ENCODE results near the gene PFDN2. TPM values are rescaled to one million over a fixed set of nuclear protein-coding genes. Genes with fewer than 3 reads are reported as not detected.
A peak's percentile ranks its signal among the peaks of the same experiment; 100 is the strongest.

The PFDN2 gene
- total RNA-seq, 4 donors from 2014 or later, result 23.8 to 58.2 (median 30.3) TPM

DNA sequence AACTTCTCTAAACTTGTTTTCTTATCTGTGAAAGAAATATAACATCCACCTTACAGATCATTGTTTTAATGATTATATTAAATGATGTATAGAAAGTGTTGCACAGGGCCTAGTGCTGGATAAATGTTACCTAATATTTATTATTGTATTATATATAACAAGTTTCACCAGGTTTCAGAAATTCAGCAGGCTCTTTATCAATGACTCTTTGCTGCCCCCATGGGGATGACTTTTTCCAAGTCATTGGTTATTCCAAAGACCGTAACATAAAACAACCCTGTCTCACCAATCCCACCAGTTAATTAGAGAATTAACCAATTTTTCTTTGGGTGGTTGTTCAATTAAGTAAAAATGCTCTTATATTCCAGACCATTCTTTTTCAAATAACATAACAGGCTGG, 21.9 kb upstream of the PFDN2 start:
- H3K36me3 ChIP-seq, result no peaks in the 10 kb centered on the region
- no peak for TF ChIP-seq POLR2A (IDR thresholded peaks at IDR 0.05)
- TF ChIP-seq, protein P1, sequence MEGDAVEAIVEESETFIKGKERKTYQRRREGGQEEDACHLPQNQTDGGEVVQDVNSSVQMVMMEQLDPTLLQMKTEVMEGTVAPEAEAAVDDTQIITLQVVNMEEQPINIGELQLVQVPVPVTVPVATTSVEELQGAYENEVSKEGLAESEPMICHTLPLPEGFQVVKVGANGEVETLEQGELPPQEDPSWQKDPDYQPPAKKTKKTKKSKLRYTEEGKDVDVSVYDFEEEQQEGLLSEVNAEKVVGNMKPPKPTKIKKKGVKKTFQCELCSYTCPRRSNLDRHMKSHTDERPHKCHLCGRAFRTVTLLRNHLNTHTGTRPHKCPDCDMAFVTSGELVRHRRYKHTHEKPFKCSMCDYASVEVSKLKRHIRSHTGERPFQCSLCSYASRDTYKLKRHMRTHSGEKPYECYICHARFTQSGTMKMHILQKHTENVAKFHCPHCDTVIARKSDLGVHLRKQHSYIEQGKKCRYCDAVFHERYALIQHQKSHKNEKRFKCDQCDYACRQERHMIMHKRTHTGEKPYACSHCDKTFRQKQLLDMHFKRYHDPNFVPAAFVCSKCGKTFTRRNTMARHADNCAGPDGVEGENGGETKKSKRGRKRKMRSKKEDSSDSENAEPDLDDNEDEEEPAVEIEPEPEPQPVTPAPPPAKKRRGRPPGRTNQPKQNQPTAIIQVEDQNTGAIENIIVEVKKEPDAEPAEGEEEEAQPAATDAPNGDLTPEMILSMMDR (IDR thresholded peaks at IDR 0.05), result peak in 3 of 6 experiments; percentile 33 to 60 (median 48)
- H3K27ac ChIP-seq, result no peak overlapping the region
- no peak overlapping the region for H3K4me3 ChIP-seq (replicated peaks in 1 of 3)
- intact Hi-C loops (cut with DNase I), result no loop called here
- no peaks in the 10 kb centered on the region for H3K9me3 ChIP-seq
- no peaks in the 10 kb centered on the region for H3K27me3 ChIP-seq
- 42 to 59% methylated on average over 1 of the region's 1 CpG for WGBS, 2 donors
- no peak for DNase-seq
- H3K4me1 ChIP-seq, result no peaks in the 10 kb centered on the region

DNA sequence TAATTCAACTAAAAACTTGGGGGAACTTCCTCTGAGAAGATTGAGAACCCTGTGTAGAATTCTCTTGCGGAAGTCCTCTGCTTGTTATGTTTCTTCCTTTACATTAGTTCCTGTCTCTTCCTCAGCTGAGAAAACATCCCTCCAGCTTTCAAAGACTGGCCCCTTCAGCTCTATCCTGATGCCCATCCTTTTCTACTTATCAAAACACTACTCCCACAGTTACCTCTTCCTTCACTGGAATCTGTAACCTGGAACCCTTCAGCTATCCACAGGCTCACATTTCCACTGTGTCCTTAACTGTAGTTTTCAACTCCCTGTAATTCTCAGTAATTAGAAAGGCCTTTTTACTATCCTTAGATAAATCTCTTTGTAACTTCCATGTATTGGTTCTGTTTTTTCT, 20.6 kb upstream of the PFDN2 start:
- H3K27ac ChIP-seq, result no peak overlapping the region
- 71 to 87% methylated on average over 1 of the region's 1 CpG for WGBS, 2 donors

DNA sequence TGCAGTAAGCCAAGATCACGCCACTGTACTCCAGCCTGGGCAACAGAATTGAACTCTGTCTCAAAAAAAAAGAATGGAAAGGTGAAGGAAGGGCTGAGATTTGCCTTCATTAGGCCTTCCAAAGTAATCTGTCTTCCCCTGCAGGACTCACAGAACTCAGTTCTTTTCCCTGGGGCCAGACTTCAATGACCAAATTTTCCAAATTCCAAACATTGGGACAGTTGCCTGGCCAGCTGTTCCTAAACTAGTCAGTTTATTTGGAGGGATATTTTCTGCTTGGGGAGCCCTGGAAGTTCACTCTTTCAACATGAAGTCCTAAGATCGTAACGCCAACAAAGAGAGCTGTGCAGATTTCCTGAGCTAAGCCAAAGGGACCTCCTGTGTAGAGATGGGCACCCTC, 20.0 kb upstream of the PFDN2 start:
- Histone ChIP-seq H3K27ac (no peak overlapping the region), H3K36me3 (no peaks in the 10 kb centered on the region), H3K4me1 (peaks cover 9 to 10% of the 10 kb centered on the region in 2 donors), H3K4me3 (replicated peaks in 1 of 3) (no peak overlapping the region), H3K27me3 (no peaks in the 10 kb centered on the region), H3K9me3 (no peaks in the 10 kb centered on the region)
- 73 to 75% methylated on average over 3 of the region's 3 CpGs for WGBS, 2 donors
- TF ChIP-seq, protein P1 (IDR thresholded peaks at IDR 0.05), result no peak
- no peak for TF ChIP-seq POLR2A (IDR thresholded peaks at IDR 0.05)
- intact Hi-C loops (cut with DNase I), result no loop called here
- DNase-seq, result no peak

More for the DNA sequence above, 20.6 kb upstream of the PFDN2 start:
- H3K9me3 ChIP-seq, result no peaks in the 10 kb centered on the region
- no peak overlapping the region for H3K4me3 ChIP-seq (replicated peaks in 1 of 3)
- H3K36me3 ChIP-seq, result no peaks in the 10 kb centered on the region
- intact Hi-C loops (cut with DNase I), result no loop called here
- H3K27me3 ChIP-seq, result no peaks in the 10 kb centered on the region
- no peak for TF ChIP-seq POLR2A (IDR thresholded peaks at IDR 0.05)
- TF ChIP-seq, protein P1 (IDR thresholded peaks at IDR 0.05), result no peak
- DNase-seq, result no peak
- peaks cover 8 to 10% of the 10 kb centered on the region in 2 donors for H3K4me1 ChIP-seq

DNA sequence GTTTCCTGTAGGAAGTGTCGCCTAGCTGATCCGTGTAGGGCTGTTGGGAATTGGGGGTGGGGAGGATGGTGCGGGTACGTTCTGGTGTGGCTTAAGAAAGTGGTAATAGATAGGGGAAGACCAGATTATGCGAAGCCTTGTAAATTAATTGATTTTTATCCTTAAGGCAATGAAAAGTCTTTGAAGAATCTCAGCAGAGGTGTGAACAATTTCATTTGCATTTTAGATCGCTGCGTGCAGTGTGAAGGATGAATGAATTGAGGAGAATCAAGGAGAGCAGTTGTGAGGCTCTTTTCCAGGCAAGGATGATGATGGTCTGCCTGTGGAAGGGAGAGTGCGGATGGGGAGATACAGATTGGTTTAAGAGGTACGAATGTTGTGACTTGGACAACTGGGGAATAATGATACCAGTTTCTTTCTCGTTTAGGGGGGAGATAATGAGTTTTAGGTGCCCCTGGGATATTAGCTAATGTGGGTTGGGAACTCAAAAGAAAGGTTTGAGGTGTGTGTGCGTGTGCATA, 15.4 kb upstream of the PFDN2 start:
- no peaks in the 10 kb centered on the region for H3K9me3 ChIP-seq
- H3K4me3 ChIP-seq (replicated peaks in 1 of 3), result peak overlapping the region; percentile 55 to 82 (median 72)
- TF ChIP-seq, protein P1 (IDR thresholded peaks at IDR 0.05), result no peak
- TF ChIP-seq POLR2A (IDR thresholded peaks at IDR 0.05), result no peak
- DNase-seq, result no peak
- 4 to 7% methylated on average over 11 of the region's 11 CpGs for WGBS, 2 donors
- no peaks in the 10 kb centered on the region for H3K27me3 ChIP-seq
- H3K4me1 ChIP-seq, result peaks cover 20 to 28% of the 10 kb centered on the region in 2 donors
- H3K27ac ChIP-seq, result peak overlapping the region; percentile 86 to 98 (median 89)
- peaks cover 4 to 5% of the 10 kb centered on the region in 2 donors for H3K36me3 ChIP-seq
- intact Hi-C loops (cut with DNase I), result no loop called here

DNA sequence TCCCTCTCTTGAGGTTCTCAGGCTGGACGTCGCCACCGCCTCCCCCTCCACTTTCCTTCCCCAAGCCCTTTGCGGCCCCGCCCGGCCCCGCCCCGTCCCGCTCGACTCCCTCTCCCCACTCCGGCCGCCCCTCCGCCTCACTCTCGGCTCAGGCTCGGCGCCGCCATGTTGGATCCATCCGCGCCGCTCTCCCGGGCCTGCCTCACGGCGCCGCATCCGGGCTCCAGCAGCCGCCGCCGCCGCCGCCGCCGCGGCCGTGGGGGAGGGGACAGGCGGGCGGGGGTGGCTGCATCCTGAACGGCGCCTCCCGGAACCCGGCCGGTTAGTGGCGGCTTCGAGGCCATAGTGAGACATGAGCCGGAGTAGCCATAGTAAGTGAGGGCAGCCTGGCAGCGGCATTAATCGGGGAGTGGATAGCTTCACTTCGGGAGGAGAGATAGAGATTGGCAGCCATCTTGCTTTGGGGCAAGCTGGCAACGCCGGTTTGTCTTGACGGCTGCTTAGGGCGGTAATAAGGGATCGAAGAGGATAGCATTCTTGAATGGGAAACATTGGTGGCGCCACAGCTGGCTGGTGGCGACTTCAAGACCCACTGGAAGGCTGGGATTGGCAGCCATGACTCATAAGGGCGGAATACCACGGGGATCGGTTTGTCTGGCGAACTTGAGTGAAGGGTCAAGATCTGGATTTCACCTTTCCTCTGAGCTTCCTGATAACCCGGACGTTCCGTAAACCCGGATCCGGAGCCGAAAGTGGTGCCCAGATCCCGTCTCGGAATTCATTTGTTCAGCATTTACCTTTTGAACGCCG, 14.8 kb upstream of the PFDN2 start, which contains the start of gene DEDD:
Gene DEDD, minus strand, starts transcription at position 258 of the 810 bp plus-strand sequence. CDS start 8,205 bp downstream, outside the sequence.
- H3K4me1 ChIP-seq, result peaks cover 20 to 28% of the 10 kb centered on the region in 2 donors
- intact Hi-C loops (cut with DNase I), result no loop called here

More for the DNA sequence above, 14.8 kb upstream of the PFDN2 start, which contains the start of gene DEDD:
- DNase-seq, result peak; percentile 96
- H3K9me3 ChIP-seq, result no peaks in the 10 kb centered on the region
- H3K36me3 ChIP-seq, result peaks cover 6 to 9% of the 10 kb centered on the region in 2 donors
- H3K4me3 ChIP-seq (replicated peaks in 1 of 3), result peak within 1 kb of the TSS; percentile 55 to 82 (median 72)
- TF ChIP-seq, protein P1 (IDR thresholded peaks at IDR 0.05), result peak in 1 of 6 experiments; percentile 16
- peak in 1 of 2 donors; percentile 54 for TF ChIP-seq POLR2A (IDR thresholded peaks at IDR 0.05)
- no peaks in the 10 kb centered on the region for H3K27me3 ChIP-seq
- 0% methylated on average over 26 to 35 of the region's 68 CpGs for WGBS, 2 donors
- H3K27ac ChIP-seq, result peak within 1 kb of the TSS; percentile 86 to 98 (median 89)

Data from thyroid gland (tissue), 4 donors.